Suppressor macrophage (primary cell): ENCODE measurements around the gene ASIP.
"Not testable (repeated sequence)": the region's sequence is repeated elsewhere in the genome, so short reads cannot be mapped to it uniquely, and the experiment has no call there.

Source experiments
- DNase-seq, 4 experiments: peaks; one replicate each; pipeline ENCODE4 v3.0.0-alpha.2; 2020 to 2022
- total RNA-seq, 17 experiments: gene quantifications; one replicate each; lab custom pipeline; 2026; ENCODE audit warnings: mixed read lengths in 6 of 17, inconsistent platforms in 3 of 17; lab: John Stamatoyannopoulos, UW

ASIP gene, protein sequence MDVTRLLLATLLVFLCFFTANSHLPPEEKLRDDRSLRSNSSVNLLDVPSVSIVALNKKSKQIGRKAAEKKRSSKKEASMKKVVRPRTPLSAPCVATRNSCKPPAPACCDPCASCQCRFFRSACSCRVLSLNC
- 0 to 0.55 (median 0.31) reads per million in 17 experiments for total RNA-seq

DNA sequence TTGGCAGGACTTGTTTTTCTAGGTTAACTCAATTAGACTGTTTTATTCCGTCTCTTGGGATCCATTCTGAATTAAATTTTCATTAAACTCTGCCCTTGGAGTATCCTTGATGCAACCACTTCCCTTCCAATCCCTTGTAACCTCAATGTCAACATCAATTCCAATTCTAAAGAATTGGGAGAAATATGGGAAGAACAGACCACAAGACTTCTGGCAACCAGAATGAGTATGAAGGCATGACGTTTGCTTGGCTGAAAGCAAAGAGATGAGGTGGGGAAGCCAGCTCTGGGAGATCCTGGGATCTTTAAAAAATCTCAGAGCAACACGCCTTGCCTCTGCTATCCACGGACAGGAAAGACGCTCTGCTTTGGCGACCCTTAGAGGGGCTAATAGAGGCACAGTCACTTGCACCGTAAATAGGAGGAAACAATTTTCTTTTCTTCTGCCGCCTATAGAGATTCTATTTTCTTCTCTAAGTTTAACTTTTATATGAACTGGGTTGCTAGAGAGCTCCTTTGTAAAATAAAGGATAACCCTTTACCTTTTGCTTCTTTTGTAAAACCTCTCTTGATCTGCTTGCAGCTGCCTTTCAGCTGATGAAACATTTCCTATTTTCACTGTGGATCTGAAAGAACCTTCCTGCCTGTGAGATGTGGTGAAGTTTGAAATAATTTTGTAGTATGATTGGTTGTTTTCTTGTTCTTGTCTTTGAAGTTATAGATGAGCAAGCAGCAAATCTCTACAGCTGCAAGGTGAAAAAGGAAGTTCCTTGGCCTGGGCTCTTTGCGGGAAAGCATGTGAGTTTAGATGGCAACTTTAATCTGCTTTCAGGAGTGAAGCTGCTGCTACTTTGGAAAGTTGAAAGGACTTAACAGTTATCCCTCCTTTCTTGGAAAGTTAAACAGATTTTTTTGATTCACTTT is at the start of gene ASIP:
TSS of gene ASIP (plus strand) at position 731 of the 923 bp plus-strand sequence. CDS start 18,952 bp downstream, outside the sequence.
- DNase-seq: peak; percentile 7 to 55 (median 48)

DNA sequence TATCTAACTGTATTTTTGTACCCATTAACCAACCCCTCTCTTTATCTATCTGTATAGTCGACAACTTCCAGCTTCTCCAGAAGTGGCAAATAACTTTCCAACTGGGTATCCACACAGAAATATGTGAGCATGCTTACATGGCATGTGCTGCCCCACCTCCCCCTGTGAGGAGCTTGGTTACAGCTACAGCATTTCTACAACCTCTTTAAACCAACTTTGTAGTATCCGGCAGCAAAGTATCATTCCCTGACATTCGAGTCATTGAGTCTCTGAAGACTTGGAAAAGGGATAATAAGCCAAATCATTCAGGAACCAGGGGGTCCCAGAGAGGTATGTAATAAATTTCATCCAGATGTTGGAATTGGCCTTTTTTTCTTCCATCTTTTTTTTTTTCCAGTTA is 48.2 kb upstream of the ASIP start:
- no peak for DNase-seq

DNA sequence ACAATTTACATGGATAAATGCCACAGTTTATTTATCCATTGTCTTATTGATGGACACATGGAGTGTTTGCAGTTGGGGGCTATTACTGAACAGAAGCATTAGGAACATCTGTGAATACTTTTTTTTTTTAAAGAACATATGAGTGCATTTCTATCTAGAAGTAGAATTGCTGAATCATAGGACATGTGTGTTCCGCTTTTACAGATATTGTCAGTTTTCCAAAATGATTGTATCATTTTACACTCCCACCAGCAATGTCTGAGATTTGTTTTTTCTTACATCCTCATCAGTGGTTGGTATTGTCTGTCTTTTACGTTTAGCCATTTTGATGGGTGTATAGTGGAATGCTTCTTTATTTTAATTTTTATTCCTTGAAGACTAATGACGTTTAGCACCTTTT is 42.0 kb upstream of the ASIP start:
- DNase-seq: peak in 3 of 4 experiments; percentile 37 to 79 (median 77)

DNA sequence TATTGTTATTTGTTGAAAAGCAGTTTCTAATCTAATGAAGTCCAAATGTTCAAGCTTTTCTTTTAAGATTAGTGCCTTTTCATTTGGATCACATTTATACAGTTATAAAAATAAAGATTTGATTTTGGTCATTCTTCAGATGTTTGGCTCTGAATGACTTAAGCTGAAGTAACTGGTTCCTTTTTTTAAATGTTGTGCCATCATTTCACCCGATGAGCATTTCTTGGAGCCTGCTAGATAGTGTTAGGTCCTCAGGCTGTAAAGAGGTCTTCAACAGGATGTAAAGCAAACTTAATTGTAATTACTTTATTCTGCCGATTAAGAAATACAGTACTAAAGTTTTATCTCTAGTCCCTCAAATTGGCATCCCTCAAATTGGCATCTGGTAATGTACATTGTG is 41.2 kb upstream of the ASIP start:
- DNase-seq: peak; percentile 28 to 66 (median 50)

DNA sequence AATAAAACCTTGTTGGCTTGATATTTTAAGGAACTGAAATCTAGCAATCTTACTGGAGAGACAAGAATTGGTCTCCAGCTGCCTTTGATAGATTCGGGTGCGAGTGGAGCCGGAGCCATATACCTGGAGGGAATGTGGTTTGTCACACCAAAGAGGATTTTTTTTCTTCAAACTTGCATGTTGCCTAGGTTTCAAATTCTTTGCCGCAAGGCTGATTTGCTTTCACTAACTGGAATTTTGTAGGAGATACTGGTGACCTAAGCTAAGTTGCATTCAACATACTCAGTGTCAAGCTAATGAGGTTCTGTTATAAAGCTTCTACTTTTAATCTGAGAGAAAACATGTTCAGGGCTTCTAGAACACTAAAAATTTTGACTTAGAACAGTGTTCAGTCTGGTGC is 39.7 kb upstream of the ASIP start:
- no peak for DNase-seq

DNA sequence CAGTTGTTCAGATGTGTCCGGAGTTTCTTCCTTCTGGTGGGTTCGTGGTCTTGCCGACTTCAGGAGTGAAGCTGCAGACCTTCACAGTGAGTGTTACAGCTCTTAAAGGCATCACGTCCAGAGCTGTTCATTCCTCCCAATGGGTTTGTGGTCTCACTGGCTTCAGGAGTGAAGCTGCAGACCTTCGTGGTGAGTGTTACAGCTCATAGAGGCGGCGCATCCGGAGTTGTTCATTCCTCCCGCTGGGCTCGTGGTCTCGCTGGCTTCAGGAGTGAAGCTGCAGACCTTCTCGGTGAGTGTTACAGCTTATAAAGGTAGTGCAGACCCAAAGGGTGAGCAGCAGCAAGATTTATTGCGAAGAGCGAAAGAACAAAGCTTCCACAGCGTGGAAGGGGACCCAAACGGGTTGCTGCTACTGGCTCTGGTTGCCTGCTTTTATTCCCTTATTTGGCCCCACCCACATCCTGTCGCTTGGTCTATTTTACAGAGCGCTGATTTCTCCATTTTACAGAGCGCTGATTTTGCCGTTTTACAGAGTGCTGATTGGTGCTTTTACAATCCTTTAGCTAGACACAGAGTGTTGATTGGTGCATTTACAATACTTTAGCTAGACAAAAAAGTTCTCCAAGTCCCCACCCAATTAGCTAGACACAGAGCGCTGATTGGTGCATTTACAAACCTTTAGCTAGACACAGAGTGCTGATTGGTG is 35.9 kb upstream of the ASIP start:
- peak in 1 of 4 experiments; percentile 21 for DNase-seq

DNA sequence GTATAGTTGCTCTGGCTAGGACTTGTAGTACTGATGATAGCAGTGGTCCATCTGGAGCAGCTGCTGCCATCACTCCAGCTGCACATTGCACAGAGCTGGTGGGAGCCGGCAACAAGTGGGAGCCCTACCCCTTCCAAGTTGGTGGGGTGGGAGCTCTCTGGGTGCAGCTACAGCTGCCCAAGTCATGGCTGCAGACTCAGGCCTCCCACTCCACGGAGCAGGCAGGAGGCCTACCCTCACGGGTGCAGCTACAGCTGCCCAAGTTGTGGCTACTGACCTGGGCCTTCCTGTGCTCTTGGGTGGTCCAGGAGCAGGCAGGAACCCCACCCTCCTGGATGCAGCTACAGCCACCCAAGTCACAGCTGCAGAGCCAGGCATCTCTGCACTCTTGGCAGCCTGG is 32.1 kb upstream of the ASIP start:
- no peak for DNase-seq

DNA sequence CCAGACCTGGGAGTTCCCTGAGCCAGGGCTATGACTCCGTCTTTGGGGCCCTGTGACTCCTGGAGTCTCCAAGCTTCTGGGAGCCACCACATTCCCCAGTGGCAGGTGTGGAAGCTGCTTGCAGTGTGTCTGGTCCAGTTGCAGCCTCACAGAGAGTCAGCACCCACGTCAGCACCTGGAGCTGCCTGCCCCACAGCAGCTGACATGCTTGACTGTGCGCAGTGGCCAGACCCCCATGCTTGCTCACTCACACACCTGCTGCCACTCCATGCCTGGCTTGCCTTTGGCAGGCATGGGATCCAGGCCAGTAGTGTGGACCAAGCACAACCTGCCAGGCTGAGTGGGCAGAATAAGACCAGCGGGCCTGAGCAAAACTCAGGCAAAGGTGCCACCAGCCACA is 31.0 kb upstream of the ASIP start:
- DNase-seq: no peak

DNA sequence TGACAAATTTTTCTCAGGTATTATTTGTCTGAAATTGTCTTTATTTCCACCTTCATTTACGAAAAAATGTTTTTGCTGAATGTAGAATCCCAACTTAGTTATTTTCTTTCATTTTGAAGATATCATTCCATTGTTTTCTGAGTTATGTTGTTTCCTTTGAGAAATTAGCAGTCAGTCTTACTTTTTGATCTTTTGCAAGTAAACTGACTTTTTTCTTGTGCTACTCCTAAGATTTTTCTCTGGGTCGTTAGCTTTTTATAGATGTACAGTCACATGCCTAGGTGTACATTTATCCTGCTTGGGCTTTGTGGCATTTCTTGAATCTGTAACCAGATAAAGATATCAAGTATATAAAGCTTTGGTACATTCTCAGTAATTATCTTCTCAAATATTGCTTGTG is 29.6 kb upstream of the ASIP start:
- DNase-seq: no peak

DNA sequence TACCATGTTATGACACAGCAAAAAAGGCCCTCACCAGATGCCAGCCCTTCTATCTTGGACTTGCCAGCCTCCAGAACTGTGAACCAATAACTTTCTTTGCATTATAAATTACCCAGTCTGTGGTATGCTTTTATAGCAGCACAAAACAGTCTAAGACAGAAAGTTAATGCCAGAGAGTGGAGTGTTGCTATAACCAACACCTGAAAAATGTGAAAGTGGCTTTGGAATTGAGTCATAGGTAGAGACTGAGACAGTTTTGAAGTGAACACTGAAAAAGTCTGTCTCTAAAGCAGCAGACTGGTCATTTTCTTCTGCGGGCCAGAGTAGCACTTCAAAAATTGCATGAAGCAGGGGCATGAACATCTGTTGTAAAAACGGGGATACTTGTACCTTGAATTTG is 28.0 kb upstream of the ASIP start:
- no peak for DNase-seq

DNA sequence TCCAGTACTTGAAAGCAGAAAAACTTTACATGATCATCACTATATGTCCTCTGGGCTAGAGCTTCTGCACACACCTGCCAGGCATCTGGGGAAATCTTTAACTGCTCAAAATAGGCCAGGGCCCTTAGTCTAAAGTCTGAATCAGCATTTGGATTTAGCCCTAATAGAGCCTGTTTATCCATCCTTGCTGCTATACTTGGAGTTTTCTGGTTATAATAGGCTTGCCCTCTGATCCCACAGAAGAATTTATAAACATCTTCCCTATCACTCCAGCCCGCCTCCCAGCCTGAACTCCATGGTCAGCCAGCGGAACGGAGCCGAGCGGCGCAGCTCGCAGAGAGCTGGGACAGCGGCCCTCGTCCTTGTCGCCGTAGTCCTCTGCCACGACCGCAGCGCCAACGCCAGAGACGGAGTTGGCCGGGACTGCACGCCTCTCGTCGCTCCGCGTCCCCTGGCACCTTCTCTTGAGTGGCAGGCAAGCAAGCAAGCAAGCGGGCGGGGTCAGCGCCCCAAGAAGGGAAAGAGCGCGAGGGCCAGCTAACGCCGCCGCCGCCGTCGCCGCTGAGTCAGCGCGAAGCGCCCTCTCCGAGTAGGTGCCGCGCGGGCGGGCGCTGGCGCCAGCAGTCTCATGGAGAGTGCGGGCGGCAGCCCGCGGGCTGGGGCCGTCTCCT is 25.4 kb upstream of the ASIP start:
- DNase-seq: peak; percentile 87 to 95 (median 90)

DNA sequence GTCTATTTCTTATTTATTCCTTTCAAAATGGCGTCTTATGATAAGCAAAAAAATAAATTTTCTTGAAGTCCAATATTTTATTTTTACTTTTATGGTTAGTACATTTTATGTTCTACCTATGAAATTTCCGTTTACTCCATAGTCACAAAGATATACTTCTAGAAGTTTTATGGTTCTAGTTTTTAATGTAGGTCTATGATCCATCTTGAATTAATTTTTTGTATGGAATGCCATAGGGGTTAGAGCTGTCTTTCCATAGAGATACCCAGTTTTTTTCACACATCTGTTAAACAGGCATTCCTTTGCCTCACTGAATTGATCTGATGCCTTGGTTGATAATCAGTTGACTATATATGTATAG is 24.9 kb upstream of the ASIP start:
- no peak for DNase-seq

DNA sequence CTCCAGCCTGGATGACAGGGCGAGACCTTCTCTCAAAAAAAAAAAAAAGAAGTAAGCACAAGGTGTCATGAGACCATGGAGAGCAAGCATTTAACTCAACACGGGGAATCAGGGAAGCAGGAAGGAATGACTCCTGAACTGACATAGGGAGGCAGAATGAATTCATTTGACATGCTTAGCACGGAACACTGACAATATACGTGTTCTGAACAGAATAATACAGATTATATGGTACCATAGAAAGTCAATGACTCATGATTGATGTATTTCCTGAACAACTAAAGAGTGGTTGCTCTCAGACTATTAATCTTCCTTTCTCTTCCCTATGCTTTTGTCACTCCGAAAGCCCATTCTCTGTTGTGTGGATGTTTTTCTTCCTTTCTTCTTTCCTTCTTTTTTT is 20.7 kb upstream of the ASIP start:
- peak; percentile 43 to 74 (median 54) for DNase-seq

DNA sequence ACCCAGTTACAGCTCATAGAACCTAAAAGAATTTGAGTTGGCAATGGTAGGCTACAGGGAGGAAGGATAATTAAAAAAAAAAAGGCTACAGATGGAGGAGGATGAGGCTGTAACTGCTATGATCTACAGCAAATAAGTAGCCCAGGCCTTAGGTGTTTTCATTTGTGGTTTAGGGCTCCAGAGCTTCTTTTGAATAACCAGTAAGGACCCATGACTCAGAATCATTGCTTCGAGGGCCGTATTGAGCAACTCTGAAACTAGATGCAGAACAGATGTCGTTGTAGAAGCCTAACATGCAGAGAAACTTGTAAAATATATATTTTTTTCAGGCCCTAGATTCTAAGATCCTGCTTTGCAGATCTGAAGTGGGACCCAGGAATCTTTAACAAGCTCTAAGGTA is 19.0 kb upstream of the ASIP start:
- DNase-seq: peak; percentile 59 to 86 (median 80)

DNA sequence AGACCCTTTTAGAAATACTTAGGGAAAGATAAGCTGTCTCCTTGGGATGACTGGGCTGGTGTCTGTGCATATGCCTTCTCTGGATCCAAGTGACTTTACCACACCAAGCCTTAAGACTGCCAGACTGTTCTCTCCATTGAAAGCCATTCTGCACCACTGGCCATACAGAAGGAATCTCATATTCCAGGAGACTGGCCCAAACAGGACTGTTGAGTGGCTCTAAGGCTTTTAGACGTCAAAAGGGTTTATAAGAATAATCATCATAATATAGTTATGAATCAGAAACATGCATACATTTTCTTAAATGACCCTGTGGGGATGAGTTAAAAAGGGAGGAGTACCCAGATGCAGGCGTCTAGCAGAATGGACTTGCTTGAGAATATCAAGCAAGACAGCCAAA is 17.0 kb upstream of the ASIP start:
- not testable (repeated sequence) for DNase-seq

DNA sequence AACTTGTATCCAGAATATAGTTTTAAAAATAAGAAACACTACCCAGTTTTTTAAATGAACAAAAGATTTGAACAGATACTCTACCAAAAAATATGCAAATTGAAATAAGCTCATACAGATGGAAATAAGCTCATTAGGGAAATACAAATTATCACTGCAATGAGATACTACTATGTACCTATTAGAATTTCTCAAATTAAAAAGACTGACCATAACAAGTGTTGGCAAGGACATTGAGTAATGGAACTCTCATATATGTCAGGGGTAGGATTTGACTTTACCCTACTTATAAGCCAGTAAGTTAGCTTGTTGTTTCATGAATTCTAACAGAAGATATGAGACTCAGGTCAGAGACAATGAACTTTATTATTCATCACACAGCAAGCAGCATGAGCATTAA is 9.6 kb upstream of the ASIP start:
- DNase-seq: no peak

DNA sequence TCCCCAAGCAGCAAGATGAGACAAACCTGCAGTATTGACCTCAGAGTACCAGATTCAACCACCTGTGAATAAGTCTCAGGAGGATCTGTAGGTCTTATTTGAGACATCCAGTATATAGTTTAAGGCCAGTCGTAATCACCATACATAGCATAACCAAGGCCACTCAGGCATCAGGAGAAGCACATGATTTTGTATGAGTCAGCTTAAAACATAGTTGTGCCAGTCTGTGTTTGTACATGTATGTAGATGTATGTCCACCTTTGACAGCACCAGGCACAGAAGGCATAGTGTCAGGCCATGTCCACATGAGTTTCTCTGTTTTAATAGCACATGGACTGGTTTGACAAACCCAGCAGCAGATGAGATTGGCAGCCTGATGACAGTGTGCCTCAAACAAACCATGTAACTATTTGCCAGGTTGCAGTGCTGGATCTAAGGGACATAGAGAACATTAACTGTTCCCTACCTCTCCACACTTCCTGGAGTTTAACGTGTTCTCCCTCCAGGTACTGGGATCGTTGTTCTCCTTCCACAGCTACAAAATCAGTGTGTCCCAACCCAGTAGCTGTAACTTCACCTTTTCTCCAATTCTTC is 8.6 kb upstream of the ASIP start:
- DNase-seq: no peak

DNA sequence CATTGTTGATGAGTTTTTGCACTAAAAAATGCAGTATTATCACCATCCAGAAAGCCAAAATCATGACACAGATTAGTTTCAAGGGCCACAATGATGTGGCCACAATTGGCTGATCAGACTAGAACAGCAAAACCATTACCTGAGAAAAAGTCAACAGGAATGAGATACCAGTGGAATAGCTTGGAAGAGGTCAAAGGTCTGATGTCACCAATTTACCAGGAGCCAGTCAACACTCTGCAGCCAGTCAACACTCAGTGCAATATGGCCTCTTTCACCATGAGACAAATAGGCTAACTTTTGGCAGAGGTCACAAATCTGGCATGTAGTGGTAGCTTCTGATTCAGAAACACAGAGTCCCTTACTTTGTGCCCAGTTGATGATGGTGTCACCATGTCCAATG is 7.5 kb upstream of the ASIP start:
- no peak for DNase-seq

DNA sequence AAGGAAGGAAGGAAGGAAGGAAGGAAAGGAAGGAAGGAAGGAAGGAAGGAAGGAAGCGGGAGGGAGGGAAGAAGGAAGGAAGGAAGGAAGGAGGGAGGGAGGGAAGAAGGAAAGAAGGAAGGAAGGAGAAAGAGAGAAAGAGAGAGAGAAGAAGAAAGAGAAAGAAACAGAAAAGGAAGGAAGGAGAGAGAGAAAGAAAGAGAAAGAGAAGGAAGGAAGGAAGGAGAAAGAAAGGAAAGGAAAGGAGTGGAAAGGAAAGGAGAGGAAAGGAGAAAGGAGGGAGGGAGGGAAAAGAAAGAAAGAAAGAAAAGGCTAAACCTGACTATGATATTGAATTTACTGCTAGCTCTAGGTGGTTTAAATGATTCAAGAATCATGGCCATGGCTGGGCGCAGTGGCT is 5.3 kb upstream of the ASIP start:
- DNase-seq: no peak

DNA sequence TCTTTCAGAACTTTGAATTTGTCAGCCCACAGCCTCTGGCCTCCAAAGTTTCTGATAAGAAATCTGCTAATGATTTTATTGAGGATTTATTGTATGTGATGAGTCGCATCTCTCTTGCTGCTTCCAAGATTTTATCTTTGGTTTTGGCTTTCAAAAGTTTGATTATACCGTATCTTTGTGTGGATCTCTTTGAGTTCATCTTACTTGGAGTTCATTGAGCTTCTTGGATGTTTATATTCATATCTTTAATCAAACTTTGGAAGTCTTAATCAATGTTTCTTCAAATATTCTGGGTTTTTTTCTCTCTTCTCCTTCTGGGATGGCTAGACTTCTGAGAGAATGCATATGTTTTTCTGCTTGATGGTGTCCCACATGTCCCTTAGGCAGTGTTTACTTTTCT is 3.3 kb upstream of the ASIP start:
- DNase-seq: no peak

DNA sequence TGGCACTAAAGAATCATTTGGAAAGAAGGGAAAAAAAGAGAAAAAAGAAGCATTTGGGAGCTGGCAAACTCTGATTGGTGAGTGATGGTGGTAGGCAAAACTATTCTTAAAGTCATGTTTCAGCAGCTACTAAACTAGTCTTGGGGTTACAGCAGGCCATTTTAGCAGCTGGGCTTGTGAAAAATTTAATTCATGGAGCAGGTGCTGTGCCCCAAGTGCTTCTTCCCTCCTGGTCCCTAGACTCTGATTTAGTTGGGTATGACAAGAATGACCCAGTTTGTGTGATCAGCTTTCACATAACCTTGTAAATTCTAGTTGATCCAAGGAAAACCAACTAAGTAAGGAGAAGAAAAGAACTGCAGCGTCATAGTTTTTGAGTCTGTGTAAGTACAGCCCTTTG is 1.1 kb upstream of the ASIP start:
- DNase-seq: no peak

DNA sequence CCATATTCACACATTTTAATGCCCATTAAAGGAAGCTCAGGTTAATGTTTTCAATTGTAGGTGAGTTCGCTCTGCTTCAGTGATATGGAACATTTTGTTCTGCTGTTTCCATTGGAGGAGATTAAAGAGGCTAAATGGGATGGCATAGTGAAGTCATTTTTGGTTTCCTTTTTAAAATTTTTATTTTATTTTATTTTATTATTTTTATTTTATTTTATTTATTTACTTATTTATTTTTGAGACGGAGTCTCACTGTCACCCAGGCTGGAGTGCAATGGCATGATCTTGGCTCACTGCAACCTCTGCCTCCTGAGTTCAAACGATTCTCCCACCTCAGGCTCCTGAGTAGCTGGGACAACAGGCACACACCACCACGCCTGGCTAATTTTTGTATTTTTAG is 792 bp downstream of the ASIP start:
- not testable (repeated sequence) for DNase-seq

DNA sequence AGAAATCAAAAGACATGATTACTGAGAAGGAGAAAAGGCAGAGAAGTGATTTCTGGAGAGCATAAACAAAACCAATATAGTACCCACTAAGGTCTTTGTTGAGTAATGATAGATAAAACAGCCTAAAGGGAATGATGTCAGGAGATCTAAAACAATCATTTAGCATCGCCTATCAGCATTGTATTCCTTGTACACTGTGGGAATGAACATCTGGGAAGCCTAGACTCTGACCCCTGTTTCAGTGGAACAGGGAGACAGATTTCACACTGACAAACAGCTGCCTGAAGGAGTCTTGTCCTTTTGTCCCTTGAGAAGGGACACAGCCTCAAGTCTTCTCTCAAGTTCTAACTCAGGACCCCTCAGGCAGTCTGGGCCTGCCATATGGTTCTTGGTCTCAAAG is 1.7 kb downstream of the ASIP start:
- DNase-seq: no peak
